HCT116 (cell line): Measurements from ENCODE around the gene DENND1A. TPM values are rescaled to one million over a fixed set of nuclear protein-coding genes. Genes with fewer than 3 reads are reported as not detected.

Experiments
- ATAC-seq: fragments of 200-7000 bp; cut with Tn5 transposase; 2 replicates; pipeline ENCODE4 v1.9.1; 2020; ENCODE audit warnings: mild to moderate bottlenecking, moderate library complexity
- BruUV-seq: library from RNA; stranded (reverse); fragments of 400-500 nt; replicated peaks from 2 replicates; lab custom pipeline; 2021; lab: Mats Ljungman, UMichigan
- CTCF ChIA-PET: fragments of 300-600 bp; sonication (Branson Sonifier 250); formaldehyde crosslinking; loops from one replicate; lab custom pipeline; 2021; ENCODE audit warnings: antibody characterized with exemption; lab: Charles Lee
- POLR2A ChIA-PET: fragments of 300-600, 350-600 bp; sonication (Branson Sonifier 250); formaldehyde crosslinking; loops from one replicate; lab custom pipeline; 2021; ENCODE audit warnings: antibody characterized with exemption; lab: Charles Lee
- RAD21 ChIA-PET, 2 experiments: fragments of 300-600 bp; sonication (Branson Sonifier 250); formaldehyde crosslinking; loops; one replicate each; lab custom pipeline; 2023; ENCODE audit warnings: low total read pairs in 2 of 2; ENCODE audit not compliant: uncharacterized antibody in 2 of 2, unreplicated experiment in 2 of 2, low non-redundant PET in 1 of 2; lab: Charles Lee
- DNase-seq: peaks from one replicate; pipeline ENCODE4 v3.0.0-alpha.2; 2010; ENCODE audit warnings: low read depth, low spot score
- H2AFZ ChIP-seq: fragments of 200-600 bp; shearing (Covaris generic), sonication (generic); 2 replicates; pipeline ENCODE4 v1.6.1; 2017; ENCODE audit warnings: low read depth, mixed run types, mixed read lengths, antibody characterized with exemption, low read length; ENCODE audit not compliant: poor library complexity, severe bottlenecking
- H3K27ac ChIP-seq: 2 replicates; pipeline ENCODE4 v1.5.1; 2012; ENCODE audit warnings: low read depth, low read length
- H3K27me3 ChIP-seq: fragments of 200-600 bp; sonication (generic); 2 replicates; pipeline ENCODE4 v1.6.1; 2016; ENCODE audit warnings: mixed run types, low read length, mixed read lengths; ENCODE audit not compliant: insufficient read depth
- H3K36me3 ChIP-seq, 2 experiments: fragments of 200-500 bp in 1 of 2; fragments of 200-600 bp in 1 of 2; sonication (Bioruptor generic) in 1 of 2; sonication (generic) in 1 of 2; 2 replicates each; pipeline versions ENCODE4 v1.5.1 to v1.6.1; 2014 to 2016; ENCODE audit warnings: low read length in 2 of 2, inconsistent platforms in 1 of 2, mixed read lengths in 1 of 2, mixed run types in 1 of 2; ENCODE audit not compliant: insufficient read depth in 2 of 2, control insufficient read depth in 1 of 2
- H3K4me1 ChIP-seq, 2 experiments: fragments of 200-600 bp in 1 of 2; sonication (generic) in 1 of 2; 2 replicates each; pipeline versions ENCODE4 v1.5.1 to v1.6.1; 2012 to 2017; ENCODE audit warnings: low read length in 2 of 2, inconsistent platforms in 1 of 2, mild to moderate bottlenecking in 1 of 2, mixed read lengths in 1 of 2, mixed run types in 1 of 2, moderate library complexity in 1 of 2; ENCODE audit not compliant: insufficient read depth in 2 of 2, control insufficient read depth in 1 of 2
- H3K4me2 ChIP-seq: fragments of 200-600 bp; sonication (generic); 2 replicates; pipeline ENCODE4 v1.6.1; 2017; ENCODE audit warnings: mixed run types, low read length, mixed read lengths
- H3K4me3 ChIP-seq, 2 experiments: fragments of 200-600 bp in 1 of 2; sonication (generic) in 1 of 2; replicated peaks in 1 of 2; 2 replicates each; pipeline ENCODE4 v1.5.1; 2011 to 2016; ENCODE audit warnings: low read length in 2 of 2, control low read depth in 1 of 2, low read depth in 1 of 2, mild to moderate bottlenecking in 1 of 2, mixed read lengths in 1 of 2, mixed run types in 1 of 2
- H3K79me2 ChIP-seq: fragments of 200-600 bp; sonication (generic); 2 replicates; pipeline ENCODE4 v1.6.1; 2017; ENCODE audit warnings: mild to moderate bottlenecking, mixed run types, low read length, moderate library complexity, mixed read lengths; ENCODE audit not compliant: insufficient read depth
- H3K9ac ChIP-seq: fragments of 200-600 bp; sonication (generic); 2 replicates; pipeline ENCODE4 v1.6.1; 2016; ENCODE audit warnings: low read length, mixed read lengths
- H3K9me2 ChIP-seq: fragments of 200-600 bp; sonication (generic), shearing (Covaris generic); 2 replicates; pipeline ENCODE4 v1.6.1; 2017; ENCODE audit warnings: mixed run types, mild to moderate bottlenecking, moderate library complexity; ENCODE audit not compliant: insufficient read depth
- H3K9me3 ChIP-seq, 2 experiments: fragments of 200-500 bp in 1 of 2; fragments of 200-600 bp in 1 of 2; sonication (Bioruptor generic) in 1 of 2; sonication (generic) in 1 of 2; 2 replicates each; pipeline ENCODE4 v1.6.1; 2014 to 2017; ENCODE audit warnings: low read length in 2 of 2, mixed read lengths in 2 of 2, inconsistent platforms in 1 of 2, low read depth in 1 of 2, mild to moderate bottlenecking in 1 of 2, mixed run types in 1 of 2, moderate library complexity in 1 of 2; ENCODE audit not compliant: control insufficient read depth in 1 of 2, insufficient read depth in 1 of 2
- H4K20me1 ChIP-seq: fragments of 200-600 bp; sonication (generic), shearing (Covaris generic); 2 replicates; pipeline ENCODE4 v1.6.1; 2017; ENCODE audit warnings: mixed run types, mild to moderate bottlenecking, moderate library complexity; ENCODE audit not compliant: insufficient read depth
- ATF3 ChIP-seq: IDR thresholded peaks from 2 replicates; pipeline ENCODE4 v1.6.1; 2012
- CBX3 ChIP-seq: IDR thresholded peaks from 2 replicates; pipeline ENCODE4 v1.6.1; 2012; ENCODE audit warnings: low read depth
- CEBPB ChIP-seq: IDR thresholded peaks from 2 replicates; pipeline ENCODE4 v1.6.1; 2012; ENCODE audit warnings: low read depth
- ELF1 ChIP-seq: IDR thresholded peaks from 2 replicates; pipeline ENCODE4 v1.6.1; 2012; ENCODE audit warnings: low read depth, borderline replicate concordance
- EZH2 ChIP-seq: fragments of 200-600 bp; sonication (generic); IDR thresholded peaks from 2 replicates; pipeline ENCODE4 v1.6.1; 2017; ENCODE audit warnings: antibody characterized with exemption, mixed run types
- EZH2phosphoT487 ChIP-seq: fragments of 200-600 bp; IDR thresholded peaks from 2 replicates; pipeline ENCODE4 v1.6.1; 2018; ENCODE audit warnings: antibody characterized with exemption, borderline replicate concordance
- FOSL1 ChIP-seq: IDR thresholded peaks from 2 replicates; pipeline ENCODE4 v1.6.1; 2012; ENCODE audit warnings: low read depth
- JUND ChIP-seq: IDR thresholded peaks from 2 replicates; pipeline ENCODE4 v1.6.1; 2012
- MAX ChIP-seq: IDR thresholded peaks from 2 replicates; pipeline ENCODE4 v1.6.1; 2012
- POLR2AphosphoS5 ChIP-seq: IDR thresholded peaks from 2 replicates; pipeline ENCODE4 v1.6.1; 2011; ENCODE audit warnings: mild to moderate bottlenecking, low read depth, low read length, moderate library complexity
- RAD21 ChIP-seq: IDR thresholded peaks from 2 replicates; pipeline ENCODE4 v1.6.1; 2012; ENCODE audit warnings: low read depth, mild to moderate bottlenecking
- REST ChIP-seq: IDR thresholded peaks from 2 replicates; pipeline ENCODE4 v1.6.1; 2012; ENCODE audit warnings: low read depth
- SIN3A ChIP-seq: IDR thresholded peaks from 2 replicates; pipeline ENCODE4 v1.6.1; 2012; ENCODE audit warnings: low read depth
- SP1 ChIP-seq: IDR thresholded peaks from 2 replicates; pipeline ENCODE4 v1.6.1; 2012; ENCODE audit warnings: low read depth
- SRF ChIP-seq: IDR thresholded peaks from 2 replicates; pipeline ENCODE4 v1.6.1; 2012; ENCODE audit warnings: low read depth
- YY1 ChIP-seq: IDR thresholded peaks from 2 replicates; pipeline ENCODE4 v1.6.1; 2011; ENCODE audit warnings: low read length, low read depth, moderate library complexity, mild to moderate bottlenecking; ENCODE audit not compliant: insufficient replicate concordance; ENCODE audit errors: extremely low read depth
- ZBTB33 ChIP-seq: IDR thresholded peaks from 2 replicates; pipeline ENCODE4 v1.6.1; 2011; ENCODE audit warnings: mild to moderate bottlenecking, low read length, moderate library complexity; ENCODE audit not compliant: insufficient replicate concordance; ENCODE audit errors: extremely low read depth
- ZFX ChIP-seq: fragments of 450-650 bp; IDR thresholded peaks from 2 replicates; pipeline ENCODE4 v1.6.1; 2017
- ZNF274 ChIP-seq: fragments of 200-500 bp; sonication (Bioruptor generic); IDR thresholded peaks from 2 replicates; pipeline ENCODE4 v1.6.1; 2014; ENCODE audit warnings: mild to moderate bottlenecking, low read depth, low read length, inconsistent platforms
- intact Hi-C: fragments of 100-400 bp; cut with micrococcal nuclease; formaldehyde crosslinking; loops from 2 replicates; pipeline ENCODE4 v1.10.0; 2022
- total RNA-seq: library from RNA; stranded (reverse); gene quantifications from one replicate; pipeline ENCODE4 v1.2.1, GENCODE V29; 2021; ENCODE audit not compliant: unreplicated experiment

Gene DENND1A
- total RNA-seq, 1 experiment from 2014 or later: 33.0 TPM

GRCh38 chr9:123481209-123481865 is 448.6 kb downstream of the DENND1A start (continued):
- TF ChIP-seq REST (no peak), ZFX (no peak), FOSL1 (no peak), ELF1 (no peak), CEBPB (no peak)

- no peaks in the 10 kb centered on the region for H3K9me2 ChIP-seq
- no peak for TF ChIP-seq ZNF274
- no peak for TF ChIP-seq ELF1
- TF ChIP-seq RAD21: no peak
- no peak for TF ChIP-seq POLR2AphosphoS5
- TF ChIP-seq EZH2phosphoT487: no peak
- no peak for TF ChIP-seq CEBPB
- TF ChIP-seq SP1: no peak
- TF ChIP-seq EZH2: no peak
- TF ChIP-seq ATF3: no peak
- TF ChIP-seq YY1: no peak
- no peak for TF ChIP-seq JUND
- no peak for TF ChIP-seq ZBTB33
- no peak for TF ChIP-seq SIN3A
- no peak for TF ChIP-seq ZFX
- no peak for TF ChIP-seq CBX3
- TF ChIP-seq MAX: no peak
- no peak for TF ChIP-seq SRF
- TF ChIP-seq FOSL1: no peak
- H3K79me2 ChIP-seq: no peaks in the 10 kb centered on the region
- DNase-seq: no peak
- no peak overlapping the region for H3K4me3 ChIP-seq
- H3K27ac ChIP-seq: no peak overlapping the region
- no peaks in the 10 kb centered on the region for H3K27me3 ChIP-seq
- RAD21 ChIA-PET: no interaction called here
- ATAC-seq: no peak
- intact Hi-C loops: no loop called here
- no peak overlapping the region for H3K4me2 ChIP-seq
- no peaks in the 10 kb centered on the region for H3K36me3 ChIP-seq
- H4K20me1 ChIP-seq: no peaks in the 10 kb centered on the region
- no peaks in the 10 kb centered on the region for H3K9me3 ChIP-seq
- POLR2A ChIA-PET: no interaction called here
- CTCF ChIA-PET: no interaction called here
- no peak overlapping the region for H2AFZ ChIP-seq
- no peak overlapping the region for H3K9ac ChIP-seq
- no TSS peak for BruUV-seq
- H3K4me1 ChIP-seq: no peaks in the 10 kb centered on the region
Measured at GRCh38 chr9:123480791-123481190, 449.1 kb downstream of the DENND1A start.
